Mammary epithelial cell (primary cell): ENCODE measurements around the gene IL1B.

Experiments
- CTCF ChIP-seq, 2 donors: IDR thresholded peaks in 1 of 2; conservative IDR thresholded peaks in 1 of 2; 2 replicates each; pipeline ENCODE4 v1.5.1; 2011 to 2012; ENCODE audit warnings: inconsistent platforms in 2 of 2, low read length in 2 of 2, mild to moderate bottlenecking in 2 of 2, control low read depth in 1 of 2, low read depth in 1 of 2; ENCODE audit not compliant: insufficient read depth in 1 of 2; ENCODE audit errors: extremely low read depth in 1 of 2
- EZH2 ChIP-seq: IDR thresholded peaks from 2 replicates; pipeline ENCODE4 v1.6.1; 2012; ENCODE audit warnings: low read length, inconsistent platforms, borderline replicate concordance

- TF ChIP-seq EZH2 (no peak), CTCF (conservative IDR thresholded peaks at IDR 0.05 in 1 of 2, IDR thresholded peaks at IDR 0.05 in 1 of 2; ENCODE audit: extremely low read depth in 1 of 2, insufficient read depth in 1 of 2, low read depth in 1 of 2, low read length in 2 of 2) (no peak)
These were observed 27.5 kb downstream of the IL1B start for GRCh38 chr2:112809112-112809511.
